ENCODE results near the gene ANO9.

The ANO9 gene

GRCh38 chr11:456533-456932 lies 14.7 kb upstream of the ANO9 start:
- Histone ChIP-seq H3K4me3 (ENCODE audit: low read depth, low read length) (no peak overlapping the region), H3K4me1 (ENCODE audit: control insufficient read depth, insufficient read depth, low read length) (peaks cover 7% of the 10 kb centered on the region), H3K36me3 (ENCODE audit: control insufficient read depth, insufficient read depth, low read length) (peaks cover 41% of the 10 kb centered on the region), H3K9me3 (ENCODE audit: control insufficient read depth, insufficient read depth, low read length) (no peaks in the 10 kb centered on the region), H3K27me3 (ENCODE audit: control insufficient read depth, insufficient read depth, low read length) (no peaks in the 10 kb centered on the region), H3K9ac (ENCODE audit: low read depth, low read length) (no peak overlapping the region)

- Histone ChIP-seq H3K27me3 (ENCODE audit: control insufficient read depth, insufficient read depth, low read length) (no peaks in the 10 kb centered on the region), H3K9me3 (ENCODE audit: control insufficient read depth, insufficient read depth, low read length) (no peaks in the 10 kb centered on the region), H3K4me1 (ENCODE audit: control insufficient read depth, insufficient read depth, low read length) (peaks cover 9% of the 10 kb centered on the region), H3K4me3 (ENCODE audit: low read depth, low read length) (no peak overlapping the region), H3K9ac (ENCODE audit: low read depth, low read length) (no peak overlapping the region), H3K36me3 (ENCODE audit: control insufficient read depth, insufficient read depth, low read length) (peaks cover 37% of the 10 kb centered on the region)
These were observed 13.8 kb upstream of the ANO9 start for GRCh38 chr11:455566-456147.

GRCh38 chr11:454801-455565 lies 13.2 kb upstream of the ANO9 start:
- H3K9ac ChIP-seq (ENCODE audit: low read depth, low read length), result no peak overlapping the region
- peaks cover 31% of the 10 kb centered on the region for H3K36me3 ChIP-seq (ENCODE audit: control insufficient read depth, insufficient read depth, low read length)
- no peaks in the 10 kb centered on the region for H3K9me3 ChIP-seq (ENCODE audit: control insufficient read depth, insufficient read depth, low read length)
- no peaks in the 10 kb centered on the region for H3K27me3 ChIP-seq (ENCODE audit: control insufficient read depth, insufficient read depth, low read length)
- no peak overlapping the region for H3K4me3 ChIP-seq (ENCODE audit: low read depth, low read length)
- H3K4me1 ChIP-seq (ENCODE audit: control insufficient read depth, insufficient read depth, low read length), result peaks cover 9% of the 10 kb centered on the region

GRCh38 chr11:454043-454442 lies 12.2 kb upstream of the ANO9 start:
- H3K4me1 ChIP-seq (ENCODE audit: control insufficient read depth, insufficient read depth, low read length), result peaks cover 9% of the 10 kb centered on the region
- H3K36me3 ChIP-seq (ENCODE audit: control insufficient read depth, insufficient read depth, low read length), result peaks cover 23% of the 10 kb centered on the region
- no peaks in the 10 kb centered on the region for H3K9me3 ChIP-seq (ENCODE audit: control insufficient read depth, insufficient read depth, low read length)
- H3K9ac ChIP-seq (ENCODE audit: low read depth, low read length), result no peak overlapping the region
- no peaks in the 10 kb centered on the region for H3K27me3 ChIP-seq (ENCODE audit: control insufficient read depth, insufficient read depth, low read length)
- H3K4me3 ChIP-seq (ENCODE audit: low read depth, low read length), result no peak overlapping the region

GRCh38 chr11:453564-453963 lies 11.8 kb upstream of the ANO9 start:
- H3K4me1 ChIP-seq (ENCODE audit: control insufficient read depth, insufficient read depth, low read length), result peaks cover 9% of the 10 kb centered on the region
- H3K9ac ChIP-seq (ENCODE audit: low read depth, low read length), result no peak overlapping the region

GRCh38 chr11:452916-453527 lies 11.2 kb upstream of the ANO9 start:
- H3K27me3 ChIP-seq (ENCODE audit: control insufficient read depth, insufficient read depth, low read length), result no peaks in the 10 kb centered on the region
- no peaks in the 10 kb centered on the region for H3K9me3 ChIP-seq (ENCODE audit: control insufficient read depth, insufficient read depth, low read length)
- H3K4me3 ChIP-seq (ENCODE audit: low read depth, low read length), result no peak overlapping the region
- peaks cover 9% of the 10 kb centered on the region for H3K4me1 ChIP-seq (ENCODE audit: control insufficient read depth, insufficient read depth, low read length)
- H3K9ac ChIP-seq (ENCODE audit: low read depth, low read length), result no peak overlapping the region
- peaks cover 23% of the 10 kb centered on the region for H3K36me3 ChIP-seq (ENCODE audit: control insufficient read depth, insufficient read depth, low read length)

More at GRCh38 chr11:453564-453963, 11.8 kb upstream of the ANO9 start:
- Histone ChIP-seq H3K4me3 (ENCODE audit: low read depth, low read length) (no peak overlapping the region), H3K9me3 (ENCODE audit: control insufficient read depth, insufficient read depth, low read length) (no peaks in the 10 kb centered on the region), H3K27me3 (ENCODE audit: control insufficient read depth, insufficient read depth, low read length) (no peaks in the 10 kb centered on the region), H3K36me3 (ENCODE audit: control insufficient read depth, insufficient read depth, low read length) (peaks cover 23% of the 10 kb centered on the region)

- H3K4me3 ChIP-seq (ENCODE audit: low read depth, low read length), result no peak overlapping the region
- H3K36me3 ChIP-seq (ENCODE audit: control insufficient read depth, insufficient read depth, low read length), result peaks cover 23% of the 10 kb centered on the region
- H3K4me1 ChIP-seq (ENCODE audit: control insufficient read depth, insufficient read depth, low read length), result peaks cover 9% of the 10 kb centered on the region
- no peak overlapping the region for H3K9ac ChIP-seq (ENCODE audit: low read depth, low read length)
- H3K27me3 ChIP-seq (ENCODE audit: control insufficient read depth, insufficient read depth, low read length), result no peaks in the 10 kb centered on the region
- H3K9me3 ChIP-seq (ENCODE audit: control insufficient read depth, insufficient read depth, low read length), result no peaks in the 10 kb centered on the region
These were observed 10.5 kb upstream of the ANO9 start for GRCh38 chr11:452203-452744.

- peaks cover 9% of the 10 kb centered on the region for H3K4me1 ChIP-seq (ENCODE audit: control insufficient read depth, insufficient read depth, low read length)
These were observed 9.9 kb upstream of the ANO9 start for GRCh38 chr11:451738-452137.

GRCh38 chr11:450809-451451 lies 9.1 kb upstream of the ANO9 start:
- Histone ChIP-seq H3K4me1 (ENCODE audit: control insufficient read depth, insufficient read depth, low read length) (peaks cover 9% of the 10 kb centered on the region), H3K36me3 (ENCODE audit: control insufficient read depth, insufficient read depth, low read length) (peaks cover 23% of the 10 kb centered on the region), H3K9ac (ENCODE audit: low read depth, low read length) (peak overlapping the region; percentile 37), H3K27me3 (ENCODE audit: control insufficient read depth, insufficient read depth, low read length) (no peaks in the 10 kb centered on the region), H3K4me3 (ENCODE audit: low read depth, low read length) (peak overlapping the region; percentile 72), H3K9me3 (ENCODE audit: control insufficient read depth, insufficient read depth, low read length) (no peaks in the 10 kb centered on the region)

More at GRCh38 chr11:451738-452137, 9.9 kb upstream of the ANO9 start:
- Histone ChIP-seq H3K27me3 (ENCODE audit: control insufficient read depth, insufficient read depth, low read length) (no peaks in the 10 kb centered on the region), H3K36me3 (ENCODE audit: control insufficient read depth, insufficient read depth, low read length) (peaks cover 23% of the 10 kb centered on the region), H3K9ac (ENCODE audit: low read depth, low read length) (no peak overlapping the region), H3K9me3 (ENCODE audit: control insufficient read depth, insufficient read depth, low read length) (no peaks in the 10 kb centered on the region), H3K4me3 (ENCODE audit: low read depth, low read length) (peak overlapping the region; percentile 72)

- no peaks in the 10 kb centered on the region for H3K9me3 ChIP-seq (ENCODE audit: control insufficient read depth, insufficient read depth, low read length)
- H3K9ac ChIP-seq (ENCODE audit: low read depth, low read length), result peak within 1 kb of the TSS; percentile 37
- peaks cover 4% of the 10 kb centered on the region for H3K4me1 ChIP-seq (ENCODE audit: control insufficient read depth, insufficient read depth, low read length)
- H3K27me3 ChIP-seq (ENCODE audit: control insufficient read depth, insufficient read depth, low read length), result no peaks in the 10 kb centered on the region
- peaks cover 23% of the 10 kb centered on the region for H3K36me3 ChIP-seq (ENCODE audit: control insufficient read depth, insufficient read depth, low read length)
- peak within 1 kb of the TSS; percentile 72 for H3K4me3 ChIP-seq (ENCODE audit: low read depth, low read length)
These were observed 8.3 kb upstream of the ANO9 start, which contains the start of gene PTDSS2 for GRCh38 chr11:449889-450808. PTDSS2 (plus strand) TSS chr11:450279; CDS start chr11:450456, 177 bp downstream.
